ENCODE results near the gene AEBP2. TPM values are rescaled to one million over a fixed set of nuclear protein-coding genes. Genes with fewer than 3 reads are reported as not detected.

The AEBP2 gene
- total and polyA plus RNA-seq, 2 of the 4 experiments (the other 2 are of a cell fraction) = 15.5 to 21.7 TPM

GRCh38 chr12:19411234-19412204 is 27.8 kb upstream of the AEBP2 start (continued):
- TF ChIP-seq MAZ (IDR thresholded peaks at IDR 0.05; ENCODE audit: borderline replicate concordance, low read depth, low read length) = no peak

GRCh38 chr12:19412844-19413243 is 26.4 kb upstream of the AEBP2 start:
- dilution Hi-C loops (cut with HindIII; ENCODE audit: low sequenced_read_pairs, unreplicated experiment) = no loop called here
- in situ Hi-C loops (cut with MboI; ENCODE audit: low sequenced_read_pairs) = no loop called here
- H3K18ac ChIP-seq (ENCODE audit: low read depth, low read length) = no peak overlapping the region
- no peak overlapping the region for H4K5ac ChIP-seq (ENCODE audit: low read depth, low read length)
- no peaks in the 10 kb centered on the region for H3K36me3 ChIP-seq (ENCODE audit: control insufficient read depth, insufficient read depth, low read length)
- no peak overlapping the region for H4K8ac ChIP-seq (ENCODE audit: low read depth in 2 of 2, low read length in 2 of 2)
- intact Hi-C loops (cut with micrococcal nuclease) = no loop called here
- H2BK5ac ChIP-seq (ENCODE audit: low read depth, low read length, poor library complexity, severe bottlenecking) = no peak overlapping the region
- 91% methylated on average over 21 of the region's 23 CpGs; no CpG with 5 or more reads in 1 of the 2 experiments for WGBS, 2 experiments (ENCODE audit: extremely low coverage in 2 of 2, insufficient read length in 1 of 2)
- 0 out of 2 replicates have a peak, but pooled peaks cover 3% of the 10 kb centered on the region for H3K4me1 ChIP-seq (ENCODE audit: control insufficient read depth, insufficient read depth, low read length)
- no peak overlapping the region for H2AK9ac ChIP-seq (replicated peaks; ENCODE audit: low read depth, low read length, poor library complexity)
- no peak overlapping the region for H2BK15ac ChIP-seq (ENCODE audit: low read depth, low read length)
- BruUV-seq (replicated peaks) = no TSS peak
- no peaks in the 10 kb centered on the region for H4K20me1 ChIP-seq (ENCODE audit: insufficient read depth, low read length)
- no peak overlapping the region for H3K14ac ChIP-seq (replicated peaks; ENCODE audit: low read depth, low read length)
- H3K27me3 ChIP-seq (ENCODE audit: control insufficient read depth, insufficient read depth, low read length) = no peaks in the 10 kb centered on the region
- TF ChIP-seq CHD1 (IDR thresholded peaks at IDR 0.05; ENCODE audit: low read depth, low read length) (no peak), ELK1 (IDR thresholded peaks at IDR 0.05; ENCODE audit: borderline replicate concordance, low read depth, low read length) (no peak), MXI1 (IDR thresholded peaks at IDR 0.05; ENCODE audit: borderline replicate concordance, low read depth, low read length) (no peak), SMC3 (IDR thresholded peaks at IDR 0.05; ENCODE audit: low read depth, low read length) (no peak), BHLHE40 (IDR thresholded peaks at IDR 0.05; ENCODE audit: low read depth, low read length) (no peak), POLR2A (IDR thresholded peaks at IDR 0.05; ENCODE audit: low read depth, low read length) (no peak), FOS (IDR thresholded peaks at IDR 0.05; ENCODE audit: low read depth, low read length) (no peak), NFE2L2 (IDR thresholded peaks at IDR 0.05; ENCODE audit: low read depth, low read length) (no peak), MAZ (IDR thresholded peaks at IDR 0.05; ENCODE audit: borderline replicate concordance, low read depth, low read length) (no peak), RAD21 (IDR thresholded peaks at IDR 0.05; ENCODE audit: low read length) (no peak), RFX5 (IDR thresholded peaks at IDR 0.05; ENCODE audit: low read depth, low read length) (no peak), RCOR1 (IDR thresholded peaks at IDR 0.05; ENCODE audit: insufficient replicate concordance, low read length) (no peak)
- no peak overlapping the region for H2BK120ac ChIP-seq (ENCODE audit: low read depth, low read length)
- DNase-seq (no peak), ATAC-seq (ENCODE audit: low read depth) (no peak)
- H3K4me3 ChIP-seq (ENCODE audit: insufficient read depth, low read depth, low read length) = no peak overlapping the region
- H4K91ac ChIP-seq (ENCODE audit: insufficient read depth, low read depth, low read length) = no peak overlapping the region
- H3K9me1 ChIP-seq (ENCODE audit: insufficient read depth, low read length) = 0 out of 2 replicates have a peak, but pooled peaks cover 3% of the 10 kb centered on the region
- H3K27ac ChIP-seq (ENCODE audit: insufficient read depth, low read length) = no peak overlapping the region
- no peak overlapping the region for H3K23ac ChIP-seq (ENCODE audit: low read depth, low read length)
- no peak overlapping the region for H3K56ac ChIP-seq (ENCODE audit: extremely low read depth, insufficient read depth, low read length)
- ChIA-PET POLR2A (ENCODE audit: unreplicated experiment) (no interaction called here), CTCF (no interaction called here)
- H3K4me2 ChIP-seq (ENCODE audit: low read depth, low read length) = no peak overlapping the region
- no peak overlapping the region for H2BK20ac ChIP-seq (ENCODE audit: low read depth, low read length)
- H3K79me1 ChIP-seq (ENCODE audit: low read depth in 1 of 2, low read length in 2 of 2) = no peaks in the 10 kb centered on the region
- no peaks in the 10 kb centered on the region for H3K9me3 ChIP-seq (ENCODE audit: control insufficient read depth, insufficient read depth, low read length)
- no peak overlapping the region for H2AK5ac ChIP-seq (ENCODE audit: low read depth, low read length)
- H3K9ac ChIP-seq (ENCODE audit: low read depth, low read length) = no peak overlapping the region
- H2AFZ ChIP-seq (replicated peaks; ENCODE audit: low read length, poor library complexity) = no peak overlapping the region
- no peak overlapping the region for H3K4ac ChIP-seq (ENCODE audit: low read depth, low read length)

Measured in IMR-90 (cell line).